ENCODE results near the gene CEP19.

Gene CEP19

GRCh38 chr3:196662711-196663571 is 49.1 kb downstream of the CEP19 start:
- Histone ChIP-seq H3K4me3 (ENCODE audit: low read depth, low read length) (no peak overlapping the region), H3K27me3 (ENCODE audit: insufficient read depth, low read length) (no peaks in the 10 kb centered on the region), H3K27ac (ENCODE audit: low read depth, low read length) (no peak overlapping the region), H2AFZ (ENCODE audit: low read length, unreplicated experiment) (no peak overlapping the region), H3K4me1 (ENCODE audit: control insufficient read depth, insufficient read depth, low read length, unreplicated experiment) (peaks cover 15% of the 10 kb centered on the region), H3K79me2 (ENCODE audit: control insufficient read depth, insufficient read depth, low read length, unreplicated experiment) (no peaks in the 10 kb centered on the region), H3K36me3 (ENCODE audit: insufficient read depth, low read length) (no peaks in the 10 kb centered on the region)

- H3K4me3 ChIP-seq (ENCODE audit: low read depth, low read length): no peak overlapping the region
- no peaks in the 10 kb centered on the region for H3K27me3 ChIP-seq (ENCODE audit: insufficient read depth, low read length)
- H2AFZ ChIP-seq (ENCODE audit: low read length, unreplicated experiment): no peak overlapping the region
- H3K79me2 ChIP-seq (ENCODE audit: control insufficient read depth, insufficient read depth, low read length, unreplicated experiment): no peaks in the 10 kb centered on the region
- H3K27ac ChIP-seq (ENCODE audit: low read depth, low read length): no peak overlapping the region
- H3K36me3 ChIP-seq (ENCODE audit: insufficient read depth, low read length): no peaks in the 10 kb centered on the region
- H3K4me1 ChIP-seq (ENCODE audit: control insufficient read depth, insufficient read depth, low read length, unreplicated experiment): peaks cover 15% of the 10 kb centered on the region
Observed at GRCh38 chr3:196662033-196662432, 50.0 kb downstream of the CEP19 start.

GRCh38 chr3:196661400-196661799 is 50.6 kb downstream of the CEP19 start:
- Histone ChIP-seq H3K4me1 (ENCODE audit: control insufficient read depth, insufficient read depth, low read length, unreplicated experiment) (peaks cover 12% of the 10 kb centered on the region), H3K27ac (ENCODE audit: low read depth, low read length) (no peak overlapping the region), H3K79me2 (ENCODE audit: control insufficient read depth, insufficient read depth, low read length, unreplicated experiment) (no peaks in the 10 kb centered on the region), H3K27me3 (ENCODE audit: insufficient read depth, low read length) (no peaks in the 10 kb centered on the region), H3K4me3 (ENCODE audit: low read depth, low read length) (no peak overlapping the region), H2AFZ (ENCODE audit: low read length, unreplicated experiment) (no peak overlapping the region), H3K36me3 (ENCODE audit: insufficient read depth, low read length) (no peaks in the 10 kb centered on the region)

- H3K36me3 ChIP-seq (ENCODE audit: insufficient read depth, low read length): no peaks in the 10 kb centered on the region
- no peak overlapping the region for H2AFZ ChIP-seq (ENCODE audit: low read length, unreplicated experiment)
- no peaks in the 10 kb centered on the region for H3K27me3 ChIP-seq (ENCODE audit: insufficient read depth, low read length)
- H3K79me2 ChIP-seq (ENCODE audit: control insufficient read depth, insufficient read depth, low read length, unreplicated experiment): no peaks in the 10 kb centered on the region
- no peak overlapping the region for H3K4me3 ChIP-seq (ENCODE audit: low read depth, low read length)
- H3K4me1 ChIP-seq (ENCODE audit: control insufficient read depth, insufficient read depth, low read length, unreplicated experiment): peaks cover 5% of the 10 kb centered on the region
- no peak overlapping the region for H3K27ac ChIP-seq (ENCODE audit: low read depth, low read length)
Observed at GRCh38 chr3:196660381-196661166, 51.5 kb downstream of the CEP19 start.

- no peaks in the 10 kb centered on the region for H3K36me3 ChIP-seq (ENCODE audit: insufficient read depth, low read length)
- H3K4me1 ChIP-seq (ENCODE audit: control insufficient read depth, insufficient read depth, low read length, unreplicated experiment): peaks cover 5% of the 10 kb centered on the region
- H3K27ac ChIP-seq (ENCODE audit: low read depth, low read length): no peak overlapping the region
- no peaks in the 10 kb centered on the region for H3K27me3 ChIP-seq (ENCODE audit: insufficient read depth, low read length)
- no peaks in the 10 kb centered on the region for H3K79me2 ChIP-seq (ENCODE audit: control insufficient read depth, insufficient read depth, low read length, unreplicated experiment)
- H3K4me3 ChIP-seq (ENCODE audit: low read depth, low read length): no peak overlapping the region
- no peak overlapping the region for H2AFZ ChIP-seq (ENCODE audit: low read length, unreplicated experiment)
Observed at GRCh38 chr3:196659901-196660351, 52.1 kb downstream of the CEP19 start.

Data from ACC112 (cell line).